Hematopoietic multipotent progenitor cell treated with erythropoietin and hydrocortisone succinate and interleukin-3 and kit ligand, for 8 days (in vitro differentiated cells): Measurements from ENCODE around the gene CABLES1.
A peak's percentile ranks its signal among the peaks of the same experiment; 100 is the strongest.
"Not testable (repeated sequence)": the region's sequence is repeated elsewhere in the genome, so short reads cannot be mapped to it uniquely, and the experiment has no call there.

Experiments
- DNase-seq: peaks from one replicate; pipeline ENCODE4 v3.0.0-alpha.2; 2015

Gene CABLES1

DNA sequence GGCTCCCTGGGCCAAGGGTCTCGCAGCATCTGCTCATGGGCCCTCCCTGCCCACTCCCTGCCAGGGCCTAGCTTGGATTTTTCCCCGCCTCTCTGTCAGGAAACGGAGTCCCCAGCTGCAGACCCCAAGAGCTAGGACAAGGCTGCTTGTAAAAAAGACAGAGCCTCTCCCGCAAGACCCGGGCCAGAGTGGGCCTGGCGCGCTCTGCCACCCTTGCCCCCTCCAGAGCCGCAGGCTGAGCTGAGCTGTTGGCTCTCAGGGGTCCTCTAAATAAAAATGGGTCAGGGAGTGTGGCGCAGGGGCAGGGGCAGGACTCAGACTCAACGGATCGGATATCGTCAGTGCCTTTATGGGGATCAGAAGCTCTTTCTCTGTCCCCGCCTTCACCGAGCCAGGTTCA is 112.6 kb downstream of the CABLES1 start:
- no peak for DNase-seq

DNA sequence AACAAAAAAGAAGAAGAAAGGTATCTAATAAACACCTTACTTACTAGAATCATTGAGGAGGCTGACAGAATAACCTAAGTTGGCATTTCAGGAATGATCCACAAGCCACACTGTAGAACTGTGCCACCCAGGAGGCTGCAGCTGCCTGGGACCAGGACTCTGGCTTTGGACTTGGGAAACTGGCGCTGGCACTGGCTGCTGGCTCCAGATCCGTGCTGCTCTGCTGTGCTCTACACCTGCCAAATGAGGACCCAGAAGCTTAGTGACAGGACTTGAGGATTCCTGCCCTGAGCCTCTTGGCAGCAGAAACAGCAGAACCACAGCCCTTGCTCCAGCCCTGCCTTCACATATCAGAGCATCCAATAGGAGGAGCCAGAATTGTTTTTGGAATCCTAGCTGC is 113.5 kb downstream of the CABLES1 start:
- no peak for DNase-seq

DNA sequence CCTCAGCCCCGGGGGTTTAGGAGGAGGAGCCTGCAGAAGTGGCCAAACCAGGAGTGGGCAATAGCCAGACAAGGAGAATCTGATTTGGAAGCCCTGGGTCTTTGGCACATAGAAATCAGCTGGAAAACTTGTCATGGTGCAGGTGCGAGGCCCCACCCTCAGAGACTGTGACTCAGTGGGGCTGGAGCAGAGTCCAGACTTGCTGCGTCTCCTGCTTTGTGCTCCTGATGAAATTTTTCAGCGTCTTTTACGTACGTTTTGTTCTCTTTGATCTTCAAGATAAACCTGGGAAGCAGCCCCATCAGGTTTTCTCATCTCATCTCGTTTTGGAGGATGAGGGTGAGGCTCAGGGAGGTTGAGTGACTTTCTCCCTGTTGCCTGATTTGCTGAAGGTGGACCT is 114.1 kb downstream of the CABLES1 start:
- no peak for DNase-seq

DNA sequence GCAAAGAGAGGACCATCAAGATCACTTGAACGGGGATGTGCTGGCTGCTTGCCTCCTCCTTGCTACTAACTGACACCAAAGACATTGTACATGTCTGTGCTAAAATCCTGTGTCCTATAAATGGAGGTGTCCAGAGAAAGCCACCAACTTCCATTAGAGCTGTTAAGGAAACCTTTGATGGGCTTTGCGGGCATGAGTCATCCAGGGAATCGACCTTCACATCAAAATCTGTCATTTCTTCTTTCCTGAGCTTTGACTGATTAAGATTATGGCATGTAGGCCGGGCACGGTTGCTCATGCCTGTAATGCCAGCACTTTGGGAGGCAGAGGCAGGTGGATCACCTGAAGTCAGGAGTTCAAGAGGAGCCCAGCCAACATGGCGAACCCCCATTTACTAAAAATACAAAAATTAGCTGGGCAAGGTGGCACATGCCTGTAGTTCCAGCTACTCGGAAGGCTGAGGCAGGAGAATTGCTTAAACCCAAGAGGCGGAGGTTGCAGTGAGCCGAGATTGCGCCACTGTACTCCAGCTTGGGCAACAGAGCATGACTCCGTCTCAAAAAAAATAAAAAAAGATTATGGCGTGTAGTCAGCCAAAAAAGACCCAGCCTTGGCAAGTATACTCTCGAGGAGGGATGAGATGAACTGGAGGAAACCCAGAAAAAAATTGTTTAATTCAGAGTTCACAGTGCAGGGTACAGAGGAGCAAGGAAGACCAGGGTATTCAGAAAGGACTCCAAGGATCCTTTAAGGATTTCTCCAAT is 115.8 kb downstream of the CABLES1 start:
- DNase-seq = no peak

DNA sequence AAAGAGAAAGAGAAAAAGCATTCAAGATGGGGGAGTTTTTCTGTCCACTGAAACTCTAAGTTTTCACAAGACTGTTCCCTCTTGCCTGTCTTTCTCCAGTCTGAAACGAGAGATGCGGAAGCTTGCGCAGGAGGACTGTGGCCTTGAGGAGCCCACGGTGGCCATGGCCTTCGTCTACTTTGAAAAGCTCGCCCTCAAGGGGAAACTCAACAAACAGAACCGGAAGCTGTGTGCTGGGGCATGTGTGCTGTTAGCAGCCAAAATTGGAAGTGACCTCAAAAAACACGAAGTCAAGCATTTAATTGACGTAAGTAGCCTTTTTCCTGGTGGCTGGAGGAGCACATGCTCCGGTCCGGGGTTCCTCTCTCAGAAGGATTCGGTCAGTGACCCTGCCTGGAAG is 118.3 kb downstream of the CABLES1 start:
- no peak for DNase-seq

DNA sequence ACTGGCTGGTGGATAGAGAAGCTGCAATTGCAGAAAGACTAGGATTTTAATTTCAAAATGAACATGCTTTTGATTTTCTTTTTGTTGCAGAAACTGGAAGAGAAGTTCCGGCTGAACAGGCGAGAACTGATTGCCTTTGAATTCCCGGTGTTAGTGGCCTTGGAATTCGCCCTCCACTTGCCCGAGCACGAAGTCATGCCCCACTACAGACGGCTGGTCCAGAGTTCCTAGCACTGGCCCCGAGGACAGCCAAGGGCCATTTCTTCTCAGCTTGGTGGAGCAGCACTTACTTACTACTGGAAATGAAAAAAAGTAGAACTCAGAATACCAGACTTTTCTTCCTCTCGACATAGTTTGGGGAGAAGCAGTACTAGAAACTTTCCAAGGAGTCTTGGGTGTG is 121.9 kb downstream of the CABLES1 start:
- no peak for DNase-seq

DNA sequence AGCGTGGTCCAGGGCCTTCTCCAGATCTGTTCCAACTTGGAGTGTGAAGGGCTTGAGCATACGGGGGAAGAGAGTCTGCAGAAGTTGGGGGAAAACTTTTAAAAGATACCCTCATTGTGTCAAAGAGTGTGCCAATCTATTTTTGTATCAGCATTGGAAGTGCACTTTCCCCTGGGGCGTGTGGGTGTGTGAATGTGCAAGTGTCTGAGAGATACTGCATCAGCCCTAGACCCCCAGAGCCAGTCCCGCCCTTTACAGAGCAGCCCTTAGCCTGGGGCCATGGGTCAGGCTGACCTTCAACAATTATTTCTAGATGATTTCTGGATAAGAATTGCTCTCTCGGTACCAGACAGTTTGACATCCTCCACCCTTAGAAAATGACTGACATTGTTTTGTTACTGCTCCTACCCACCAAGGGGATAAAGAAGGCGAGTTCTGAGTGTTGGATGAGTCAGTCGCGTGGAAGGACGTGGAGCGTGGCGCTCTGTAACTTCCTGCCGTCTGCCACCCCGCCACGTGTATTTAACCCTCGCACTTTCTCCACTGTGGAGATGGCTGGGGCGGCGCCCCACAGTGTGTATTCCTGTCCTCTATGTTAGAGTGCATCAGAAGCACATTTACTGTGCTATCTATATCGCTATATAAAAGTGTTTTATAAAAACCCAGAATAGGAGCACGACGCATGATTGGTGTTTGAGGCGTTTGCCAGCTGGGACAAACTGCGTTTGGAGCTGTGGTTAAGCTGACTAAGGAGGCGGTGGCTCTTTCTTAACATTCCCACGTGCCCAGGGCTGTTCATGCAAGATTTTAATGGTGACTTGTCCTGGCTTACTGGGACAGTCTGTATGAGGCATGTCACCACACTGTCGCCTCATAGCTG is 122.6 kb downstream of the CABLES1 start:
- no peak for DNase-seq

DNA sequence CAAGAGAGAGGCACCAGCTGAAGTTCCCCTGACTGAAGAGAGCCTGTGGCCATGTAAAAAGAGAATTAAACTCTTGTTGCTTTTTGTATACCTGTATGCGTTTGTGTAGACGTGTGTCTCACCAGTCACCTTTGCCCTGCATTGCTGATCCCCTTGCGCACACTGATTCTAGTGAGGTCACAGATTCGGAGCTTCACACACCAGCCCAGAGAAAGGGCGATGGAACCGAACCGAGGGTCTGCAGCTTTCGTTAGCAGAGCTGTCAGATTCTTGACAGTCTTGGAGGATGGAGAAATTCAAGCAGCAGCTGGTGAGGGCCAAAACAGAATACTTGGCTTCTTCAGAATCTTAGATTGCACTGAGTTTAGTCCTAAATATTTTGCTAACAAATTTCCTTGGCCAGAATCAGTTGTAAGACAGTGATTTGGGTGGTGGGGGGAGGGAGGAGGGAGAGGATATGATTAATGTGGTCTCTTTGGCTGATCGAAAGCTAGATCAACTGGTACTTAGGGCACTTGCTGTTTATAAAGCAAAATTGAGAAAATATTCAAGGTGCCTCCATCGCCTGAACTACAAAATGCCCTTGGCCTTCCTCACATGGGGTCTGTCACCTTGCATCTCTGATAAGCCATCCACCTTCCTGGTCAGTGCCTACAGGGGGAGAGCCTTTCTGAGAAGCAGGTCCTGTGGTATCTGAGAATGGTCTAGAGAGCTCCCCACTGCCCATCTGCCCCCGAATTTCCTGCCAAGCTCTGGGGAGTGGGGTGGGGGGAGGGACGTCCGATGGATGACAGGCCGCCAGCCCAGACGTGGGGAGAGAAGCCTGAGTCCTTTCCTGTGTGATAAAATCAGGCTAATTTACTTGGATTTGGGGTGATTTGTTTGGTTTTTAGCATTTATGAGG is 123.5 kb downstream of the CABLES1 start:
- no peak for DNase-seq

DNA sequence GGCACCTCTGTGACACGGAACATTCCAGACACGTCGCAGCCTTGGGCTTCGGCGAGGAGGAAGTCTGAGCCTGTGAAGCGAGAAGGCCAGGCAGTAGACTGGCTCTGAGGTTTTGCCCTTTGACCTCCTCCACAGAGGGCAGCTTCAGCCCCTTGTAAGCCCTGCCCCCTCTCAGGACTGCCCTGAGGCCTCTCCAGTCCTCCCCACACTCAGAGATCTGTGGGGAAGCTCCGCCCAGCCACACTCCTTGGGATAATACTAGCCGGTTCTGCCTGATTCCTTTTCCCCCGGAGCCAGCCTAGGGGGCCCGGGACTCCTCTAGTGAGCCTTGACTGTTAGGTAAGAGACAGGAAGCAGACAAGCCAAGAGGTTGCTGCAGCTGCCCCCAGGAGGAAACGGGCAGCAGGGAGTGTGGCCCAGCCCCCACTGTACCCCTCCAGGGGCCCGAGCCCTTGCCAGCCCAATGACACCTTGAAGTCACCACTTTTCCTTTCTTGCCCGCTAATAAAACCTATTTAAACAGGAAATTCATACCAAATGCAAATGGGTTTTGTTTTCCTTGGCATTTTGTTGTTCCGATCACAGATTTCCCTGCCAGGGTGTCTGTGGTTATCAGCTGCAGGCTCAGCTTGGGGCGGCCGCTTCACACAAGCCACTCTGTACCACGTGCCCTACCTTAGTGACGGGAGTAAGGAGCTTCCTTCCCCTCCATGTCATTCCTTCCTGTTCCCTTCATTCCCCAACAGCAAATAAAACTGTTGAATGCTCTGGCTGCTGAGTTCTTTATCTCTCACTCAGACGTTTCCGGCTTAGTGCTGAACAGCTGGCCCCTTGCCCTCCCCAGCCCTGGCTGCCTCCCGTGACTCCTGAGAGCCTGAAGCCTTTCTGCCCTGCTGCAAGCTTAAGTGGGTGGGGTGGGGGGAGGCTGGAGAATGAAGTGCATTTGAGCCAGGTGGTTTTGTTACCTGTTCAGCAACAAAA is 124.7 kb downstream of the CABLES1 start:
- DNase-seq = peak; percentile 70

DNA sequence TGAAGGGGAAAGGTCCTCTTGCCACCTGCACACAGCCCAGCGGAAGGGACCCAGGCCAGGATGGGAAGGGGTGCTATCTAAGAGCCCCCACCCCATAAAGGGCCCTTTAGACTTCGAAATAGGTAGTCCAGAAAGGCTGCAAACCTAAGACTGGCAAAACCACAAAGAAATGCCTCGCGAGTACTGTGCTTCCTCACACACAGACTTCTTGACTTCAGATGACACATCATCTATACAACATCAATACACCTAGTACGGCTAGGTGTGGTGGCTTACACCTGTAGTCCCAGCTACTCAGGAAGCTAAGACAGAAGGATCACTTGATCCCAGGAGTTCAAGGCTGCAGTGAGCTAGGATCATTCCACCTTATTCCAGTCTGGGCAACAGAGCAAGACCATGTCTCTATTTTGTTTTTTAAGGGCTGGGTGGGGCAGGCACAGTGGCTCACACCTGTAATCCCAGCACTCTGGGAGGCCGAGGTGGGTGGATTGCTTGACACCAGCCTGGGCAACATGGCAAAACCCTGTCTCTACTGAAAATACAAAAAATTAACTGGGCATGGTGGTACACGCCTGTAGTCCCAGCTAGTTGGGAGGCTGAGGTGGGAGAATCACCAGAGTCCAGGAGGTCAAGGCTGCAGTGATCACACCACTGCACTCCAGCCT is 125.8 kb downstream of the CABLES1 start:
- DNase-seq = no peak

DNA sequence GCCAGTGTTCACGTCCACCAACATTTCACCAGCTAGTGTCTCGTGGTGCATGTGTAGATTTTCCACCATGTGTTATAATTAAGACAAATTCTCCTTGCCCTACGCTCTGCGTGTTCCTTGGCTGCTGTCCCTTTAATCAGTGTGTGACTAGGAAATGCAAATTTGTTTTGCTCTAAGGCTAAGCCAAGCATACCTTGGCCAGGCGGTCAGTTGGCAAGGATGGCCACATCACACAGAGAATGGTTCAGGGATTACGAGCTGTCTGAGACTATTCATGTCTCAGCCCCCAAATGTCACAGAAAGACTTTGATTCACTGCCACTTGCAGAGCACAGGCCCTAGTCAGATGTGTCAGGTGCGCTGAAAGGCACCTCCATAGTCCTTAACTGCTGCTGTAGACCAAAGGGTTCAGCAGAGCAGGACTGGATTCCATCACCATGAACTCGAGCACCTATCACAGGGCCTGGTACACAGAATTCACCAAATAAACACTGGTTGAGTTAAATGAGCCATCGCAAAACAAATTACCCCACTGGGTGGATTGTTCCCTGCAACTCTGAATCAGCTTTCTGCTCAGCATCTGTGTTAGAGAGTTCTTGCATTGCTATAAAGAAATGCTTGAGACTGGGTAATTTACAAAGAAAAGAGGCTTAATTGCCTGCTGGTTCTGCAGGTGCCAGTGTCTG is 128.4 kb downstream of the CABLES1 start:
- no peak for DNase-seq

DNA sequence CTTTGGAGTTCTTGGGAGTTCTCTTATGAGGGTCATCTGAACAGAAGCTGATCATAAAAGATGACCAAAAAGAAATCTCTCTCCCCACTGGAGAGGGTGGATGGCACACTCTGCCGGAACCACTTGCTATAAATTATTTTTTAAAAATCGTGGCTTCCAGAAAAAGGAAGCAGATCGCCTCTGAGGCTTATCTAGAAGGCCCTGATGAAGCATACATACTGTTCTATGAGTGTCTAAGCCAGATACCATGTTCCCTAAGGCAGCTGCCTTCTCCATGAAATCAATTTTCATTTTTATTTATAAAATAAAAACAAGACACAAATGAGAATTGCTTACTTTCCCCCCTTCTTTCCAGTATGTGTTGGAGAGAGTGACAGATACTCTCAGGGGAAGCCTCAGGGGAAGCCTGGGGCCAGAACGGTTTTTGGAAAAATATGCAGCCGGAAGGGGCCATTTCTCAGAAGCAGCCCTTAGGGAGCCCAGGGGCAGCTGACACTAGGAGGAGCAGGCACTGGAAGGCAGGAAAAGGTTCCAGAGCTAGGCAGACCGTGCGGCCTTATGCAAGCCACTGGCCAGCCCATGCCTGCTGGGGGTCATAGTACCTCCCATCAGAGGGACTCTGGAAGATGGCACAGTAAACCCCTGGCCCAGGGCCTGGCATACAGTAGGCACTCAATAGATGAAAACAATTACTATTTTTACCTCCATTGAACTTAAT is 130.6 kb downstream of the CABLES1 start:
- peak; percentile 47 for DNase-seq

DNA sequence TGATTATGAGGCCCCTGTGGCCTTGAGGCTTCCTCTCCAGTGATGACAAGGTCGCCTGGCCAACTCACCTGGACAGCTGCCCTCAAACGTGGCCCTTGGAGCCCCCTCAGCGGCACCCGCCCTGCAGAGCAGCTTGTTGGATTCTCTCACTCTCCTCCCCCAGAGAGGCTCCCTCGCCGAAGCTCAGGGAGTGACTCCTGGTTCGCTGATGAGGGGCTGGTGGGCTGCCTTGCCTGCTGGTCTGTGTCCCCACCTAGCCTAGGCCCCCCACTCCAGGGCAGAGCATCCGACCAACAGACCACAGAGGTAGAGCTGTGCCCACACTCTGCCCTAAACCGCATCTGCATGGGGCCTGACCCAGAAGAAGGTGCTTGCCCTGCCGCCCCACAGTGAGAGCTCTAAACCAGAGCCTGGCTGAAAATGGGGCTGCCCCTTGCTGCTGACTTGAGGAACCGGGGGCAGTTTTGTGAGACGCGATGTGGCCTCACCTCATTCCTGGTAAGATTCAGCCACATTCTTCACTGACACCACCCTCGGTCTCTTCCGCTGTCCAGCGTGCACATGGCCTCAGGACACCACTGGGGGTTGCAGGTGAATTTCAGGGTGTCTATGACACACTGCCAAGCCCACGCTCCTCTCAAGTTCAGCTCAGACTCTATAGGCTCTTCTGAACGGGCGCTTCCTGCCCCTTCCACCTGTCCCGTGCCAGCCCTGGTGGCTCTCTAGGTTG is 131.6 kb downstream of the CABLES1 start:
- no peak for DNase-seq

DNA sequence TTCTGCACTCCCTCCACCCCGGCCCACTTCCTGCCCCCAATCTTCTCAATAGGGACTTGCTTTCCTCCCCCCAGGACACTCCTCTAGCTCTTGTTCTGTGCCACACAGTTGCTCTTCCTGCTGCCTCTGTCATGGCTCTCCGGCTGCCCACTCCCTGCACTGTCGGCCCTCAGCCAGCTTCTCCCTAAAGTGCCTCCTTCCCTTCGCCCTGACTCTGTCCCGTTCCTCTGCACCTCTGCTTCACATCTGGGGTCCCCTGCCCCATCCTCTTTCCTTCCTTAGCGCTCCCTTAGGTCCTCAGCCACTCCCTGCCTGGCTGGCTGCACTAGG is 132.1 kb downstream of the CABLES1 start:
- no peak for DNase-seq

DNA sequence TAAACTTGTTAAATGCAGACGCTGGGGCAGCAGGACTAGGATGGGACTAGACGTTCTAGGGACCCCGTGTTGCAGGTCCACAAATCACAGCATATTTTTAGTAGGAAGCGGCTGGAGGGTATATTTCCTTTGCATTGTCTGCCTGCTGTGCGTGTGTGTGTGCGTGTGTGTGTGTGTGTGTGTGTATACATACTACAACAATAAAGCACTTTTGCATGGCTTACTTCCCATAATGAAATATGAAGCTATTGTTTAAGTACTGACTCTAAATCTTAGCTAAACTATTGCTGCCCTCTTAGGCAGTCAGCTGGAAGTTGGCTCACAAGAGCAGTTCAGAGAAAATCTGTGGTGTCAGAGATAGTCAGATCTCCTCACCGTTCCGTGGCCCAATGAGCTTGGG is 133.4 kb downstream of the CABLES1 start:
- no peak for DNase-seq

DNA sequence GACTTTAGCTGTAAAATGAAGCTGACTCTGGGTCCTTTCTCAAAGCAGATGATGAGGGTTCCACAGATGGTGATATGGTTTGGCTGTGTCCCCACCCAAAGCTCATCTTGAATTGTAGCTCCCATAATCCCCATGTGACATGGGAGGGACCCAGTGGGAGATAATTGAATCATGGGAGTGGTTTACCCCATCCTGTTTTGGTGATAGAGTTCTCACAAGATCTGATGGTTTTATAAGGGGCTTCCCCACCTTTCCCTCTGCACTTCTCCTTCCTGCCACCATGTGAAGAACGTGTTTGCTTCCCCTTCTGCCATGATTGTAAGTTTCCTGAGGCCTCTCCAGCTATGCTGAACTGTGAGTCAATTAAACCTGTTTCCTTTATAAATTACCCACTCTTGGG is 133.8 kb downstream of the CABLES1 start:
- not testable (repeated sequence) for DNase-seq

DNA sequence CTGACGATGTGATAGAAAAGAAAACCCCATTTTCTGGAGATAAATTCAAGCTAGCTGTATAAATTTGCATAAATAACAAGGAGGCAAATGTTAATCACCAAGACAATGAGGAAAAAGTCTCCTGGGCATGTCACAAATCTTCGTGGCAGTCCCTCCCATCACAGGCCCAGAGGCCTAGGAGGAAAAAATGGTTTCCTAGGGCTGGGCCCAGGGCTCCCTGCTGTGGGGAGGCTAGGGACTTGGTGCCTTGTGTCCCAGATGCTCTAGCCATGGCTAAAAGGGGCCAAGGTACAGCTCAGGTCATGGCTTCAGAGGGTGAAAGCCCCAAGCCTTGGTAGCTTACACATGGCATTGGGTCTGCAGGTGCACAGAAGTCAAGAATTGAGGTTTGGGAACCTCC is 134.6 kb downstream of the CABLES1 start:
- DNase-seq = no peak

DNA sequence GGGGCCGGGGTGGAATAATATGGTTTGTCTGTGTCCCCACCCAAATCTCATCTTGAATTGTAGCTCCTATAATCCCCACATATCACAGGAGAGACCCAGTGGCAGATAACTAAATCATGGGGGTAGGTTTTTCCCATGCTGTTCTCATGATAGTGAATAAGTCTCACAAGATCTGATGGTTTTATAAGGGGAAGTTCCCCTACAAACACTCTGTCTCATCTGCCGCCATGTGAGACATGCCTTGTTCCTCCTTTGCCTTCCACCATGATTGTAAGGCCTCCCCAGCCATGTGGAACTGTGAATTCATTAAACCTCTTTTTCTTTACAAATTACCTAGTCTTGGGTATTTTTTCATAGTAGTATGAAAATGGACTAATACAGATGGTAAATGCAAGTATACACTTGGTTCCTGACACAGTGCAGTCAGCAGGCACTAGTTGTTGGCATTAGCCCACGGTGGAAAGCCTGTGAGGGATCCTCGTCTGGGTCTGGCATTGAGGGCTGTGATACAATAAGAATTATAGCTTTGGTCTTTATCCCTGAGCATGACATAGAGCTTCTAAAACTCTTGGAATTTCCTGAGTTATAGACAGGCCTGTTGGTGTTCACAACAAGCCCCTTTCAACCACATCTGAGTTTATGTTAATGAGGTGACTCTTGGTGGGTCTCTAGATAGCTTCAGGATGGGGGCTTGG is 135.8 kb downstream of the CABLES1 start:
- no peak for DNase-seq
